Measurements from ENCODE around the gene CDC20.
"Not testable (repeated sequence)": the region's sequence is repeated elsewhere in the genome, so short reads cannot be mapped to it uniquely, and the experiment has no call there.

CDC20 gene

DNA sequence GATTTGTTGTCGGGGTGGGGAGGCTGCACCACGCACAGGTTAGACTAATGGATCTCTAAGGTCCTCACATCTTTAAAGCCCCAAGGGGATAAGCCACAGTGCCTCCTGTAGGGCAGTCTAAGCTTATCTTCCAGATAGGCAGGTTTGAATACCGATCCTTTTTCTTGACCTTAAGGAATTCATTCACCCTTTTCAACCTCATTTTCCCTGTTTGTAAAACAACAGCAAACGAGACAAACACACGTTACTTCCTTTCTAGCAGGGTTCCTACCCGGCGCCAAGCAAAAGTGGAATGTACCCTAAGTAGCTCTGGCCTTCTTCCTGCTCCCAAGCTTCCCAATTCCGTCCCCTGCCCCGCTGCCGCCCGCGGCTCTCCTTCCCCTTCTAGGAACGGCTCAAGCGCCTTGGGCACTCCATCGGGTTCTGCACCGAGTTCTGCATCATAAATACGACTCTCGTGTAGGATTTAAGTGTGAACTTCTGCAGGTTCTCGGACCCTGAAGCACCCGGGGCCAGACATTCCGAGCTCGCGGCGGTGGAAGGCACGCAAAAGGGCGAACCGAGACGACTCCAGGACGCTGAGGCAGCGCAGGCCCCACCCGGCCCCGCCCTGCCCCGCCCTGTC lies 548 bp upstream of the CDC20 start:
- peak; percentile 25 for DNase-seq (ENCODE audit: low read depth)

DNA sequence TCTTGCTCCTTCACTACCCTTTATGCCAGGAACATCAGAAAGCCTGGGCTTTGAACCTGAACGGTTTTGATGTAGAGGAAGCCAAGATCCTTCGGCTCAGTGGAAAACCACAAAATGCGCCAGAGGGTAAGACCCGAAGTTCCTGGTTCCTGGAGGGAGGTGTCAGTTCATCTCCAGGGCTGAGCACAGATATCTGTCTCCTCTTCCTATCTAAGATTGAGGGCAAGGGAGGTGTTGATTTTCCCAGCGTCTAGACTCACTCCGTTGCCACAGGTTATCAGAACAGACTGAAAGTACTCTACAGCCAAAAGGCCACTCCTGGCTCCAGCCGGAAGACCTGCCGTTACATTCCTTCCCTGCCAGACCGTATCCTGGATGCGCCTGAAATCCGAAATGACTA lies 915 bp downstream of the CDC20 start:
- DNase-seq (ENCODE audit: low read depth): no peak

DNA sequence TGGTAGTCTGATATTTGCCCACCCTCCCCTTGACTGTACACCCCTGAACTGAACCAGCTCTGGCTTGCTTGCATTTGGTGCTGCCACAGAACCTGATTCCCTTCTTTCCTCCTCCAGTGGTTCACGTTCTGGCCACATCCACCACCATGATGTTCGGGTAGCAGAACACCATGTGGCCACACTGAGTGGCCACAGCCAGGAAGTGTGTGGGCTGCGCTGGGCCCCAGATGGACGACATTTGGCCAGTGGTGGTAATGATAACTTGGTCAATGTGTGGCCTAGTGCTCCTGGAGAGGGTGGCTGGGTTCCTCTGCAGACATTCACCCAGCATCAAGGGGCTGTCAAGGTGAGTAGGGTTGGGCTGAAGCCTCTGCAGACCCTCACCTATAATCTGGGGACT lies 1.8 kb downstream of the CDC20 start:
- DNase-seq (ENCODE audit: low read depth): no peak

GRCh38 chr1:43363283-43363934 lies 4.6 kb downstream of the CDC20 start:
- no peak for DNase-seq (ENCODE audit: low read depth)

DNA sequence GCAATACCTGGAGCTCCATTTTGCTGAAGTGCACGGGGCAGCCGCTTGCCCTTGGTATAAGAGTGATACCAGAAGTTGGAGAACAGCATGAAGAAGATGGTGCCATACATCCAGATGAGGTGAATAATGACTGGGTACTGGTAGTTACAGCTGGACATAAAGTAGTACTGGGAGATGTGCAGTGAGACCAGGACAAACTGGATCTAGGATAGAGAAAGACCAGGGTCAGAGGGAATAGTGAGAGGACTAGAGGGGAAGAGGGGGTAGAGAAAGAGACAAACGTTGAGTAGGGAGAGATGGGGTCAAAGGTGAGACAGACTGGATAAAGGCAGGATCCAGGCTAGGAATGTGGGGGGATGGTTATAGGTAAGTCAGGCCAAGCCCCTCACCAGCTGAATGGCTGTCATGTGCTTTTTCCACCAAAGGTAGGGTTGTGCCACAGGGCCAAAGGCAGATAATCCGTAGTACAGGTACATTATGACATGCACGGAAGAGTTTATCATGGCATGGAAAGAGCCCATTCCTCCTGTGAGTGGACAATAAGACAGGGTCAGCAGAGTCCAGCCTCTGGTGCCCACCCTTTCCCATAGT lies 5.2 kb downstream of the CDC20 start:
- no peak for DNase-seq (ENCODE audit: low read depth)

GRCh38 chr1:43365678-43366077 lies 6.9 kb downstream of the CDC20 start:
- no peak for DNase-seq (ENCODE audit: low read depth)

- no peak for DNase-seq (ENCODE audit: low read depth)
These were observed 7.4 kb downstream of the CDC20 start for GRCh38 chr1:43366179-43366578.

- DNase-seq (ENCODE audit: low read depth): no peak
These were observed 7.8 kb downstream of the CDC20 start for GRCh38 chr1:43366601-43367025.

DNA sequence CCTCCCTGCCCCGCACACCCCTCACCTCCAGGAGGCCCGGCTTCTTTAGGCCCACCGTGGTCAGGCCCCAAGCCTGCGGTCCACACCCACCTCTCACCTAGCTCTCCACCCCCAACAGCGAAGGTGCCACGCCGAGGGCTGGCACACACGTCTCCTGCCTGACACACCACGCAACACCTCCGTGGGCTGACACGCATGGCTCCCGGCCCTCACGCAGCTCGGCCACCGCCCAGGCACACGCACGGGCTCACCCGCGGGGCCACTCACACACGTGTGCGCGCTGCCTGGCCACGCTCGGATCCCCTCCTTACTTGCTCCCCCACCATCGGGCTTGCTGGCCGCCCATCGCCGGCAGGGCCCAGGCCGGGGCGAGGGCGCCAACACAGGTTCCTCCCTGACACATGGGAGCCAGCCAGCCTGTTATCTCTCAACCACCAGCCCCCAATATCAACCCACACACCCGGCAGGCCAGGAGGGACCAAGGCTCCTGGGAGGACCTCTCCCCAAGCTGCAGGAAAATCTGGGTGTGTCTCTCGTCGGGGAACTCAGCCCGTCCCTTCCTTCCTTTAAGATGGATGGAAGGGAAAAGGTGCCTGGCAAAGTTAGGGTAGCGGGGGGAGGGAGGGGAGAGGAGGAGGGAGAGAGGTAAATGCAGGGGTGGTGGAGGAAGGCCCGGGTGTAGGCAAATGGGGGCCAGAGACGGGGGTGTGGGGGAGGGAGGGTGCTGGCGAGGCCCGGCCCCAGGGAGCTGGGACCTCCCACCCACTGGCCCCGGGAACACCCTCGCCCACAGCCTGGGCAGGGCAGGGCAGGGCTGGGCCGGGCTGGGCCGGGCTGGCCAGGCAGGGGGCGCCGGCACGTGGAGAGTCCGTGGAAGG lies 8.5 kb downstream of the CDC20 start:
- DNase-seq (ENCODE audit: low read depth): no peak

GRCh38 chr1:43367904-43368645 lies 9.3 kb downstream of the CDC20 start, which contains the start of gene ELOVL1:
TSS of gene ELOVL1 (minus strand) at chr1:43368011. CDS start at chr1:43365609, 2,402 bp downstream.
- no peak for DNase-seq (ENCODE audit: low read depth)

DNA sequence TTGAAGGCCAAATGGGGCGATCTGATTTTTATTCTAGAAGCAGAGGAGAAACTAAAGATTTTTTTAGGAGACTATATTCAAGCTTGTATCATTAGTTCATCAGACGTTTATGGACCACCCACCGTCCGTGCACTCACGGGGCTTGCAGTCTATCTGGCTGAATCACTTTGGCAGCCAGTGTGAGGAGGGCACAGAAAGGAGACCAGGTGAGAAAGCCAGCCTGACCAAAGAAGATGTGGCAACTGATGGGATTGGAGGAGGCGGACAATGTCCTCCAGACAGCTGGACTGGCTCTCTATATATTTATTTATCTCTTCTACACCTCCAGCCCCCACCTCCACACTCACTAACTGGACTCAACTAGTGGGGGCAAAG lies 9.9 kb downstream of the CDC20 start:
- DNase-seq (ENCODE audit: low read depth): no peak

DNA sequence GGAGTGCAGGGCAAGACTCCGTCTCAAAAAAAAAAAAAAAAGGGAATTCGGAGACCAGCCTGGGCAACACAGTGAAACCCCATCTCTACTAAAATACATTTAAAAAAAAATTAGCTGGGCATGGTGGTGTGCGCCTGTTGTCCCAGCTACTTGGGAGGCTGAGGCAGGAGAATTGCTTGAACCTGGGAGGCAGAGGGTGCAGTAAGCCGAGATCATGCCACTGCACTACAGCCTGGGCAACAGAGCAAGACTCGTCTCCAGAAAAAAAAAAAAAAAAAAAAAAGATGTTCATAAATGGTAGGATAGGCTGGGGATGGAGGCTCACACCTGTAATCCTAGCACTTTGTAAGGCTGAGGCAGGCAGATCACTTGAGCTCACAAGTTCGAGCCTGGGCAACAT lies 11.0 kb downstream of the CDC20 start:
- DNase-seq (ENCODE audit: low read depth): not testable (repeated sequence)

- no peak for DNase-seq (ENCODE audit: low read depth)
These were observed 11.8 kb downstream of the CDC20 start for GRCh38 chr1:43370564-43370963.

DNA sequence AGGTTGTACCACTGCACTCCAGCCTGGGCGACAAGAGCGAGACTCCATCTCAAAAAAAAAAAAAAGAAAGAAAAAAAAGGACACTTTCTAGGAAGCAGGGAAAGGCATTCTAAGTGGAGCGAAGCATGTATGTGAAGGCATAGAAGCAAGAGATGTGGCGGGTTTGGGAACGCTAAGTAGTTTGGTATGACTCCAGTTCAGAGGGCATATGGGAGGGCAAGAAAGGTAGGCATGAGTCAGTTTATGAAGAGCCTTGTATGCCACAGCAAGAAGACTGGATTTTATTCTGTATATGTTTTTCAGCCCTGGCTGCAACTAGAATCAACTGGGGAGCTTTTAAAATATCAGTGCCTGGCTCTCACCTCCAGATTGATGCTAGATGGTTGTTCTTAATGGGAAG lies 13.4 kb downstream of the CDC20 start:
- DNase-seq (ENCODE audit: low read depth): no peak

DNA sequence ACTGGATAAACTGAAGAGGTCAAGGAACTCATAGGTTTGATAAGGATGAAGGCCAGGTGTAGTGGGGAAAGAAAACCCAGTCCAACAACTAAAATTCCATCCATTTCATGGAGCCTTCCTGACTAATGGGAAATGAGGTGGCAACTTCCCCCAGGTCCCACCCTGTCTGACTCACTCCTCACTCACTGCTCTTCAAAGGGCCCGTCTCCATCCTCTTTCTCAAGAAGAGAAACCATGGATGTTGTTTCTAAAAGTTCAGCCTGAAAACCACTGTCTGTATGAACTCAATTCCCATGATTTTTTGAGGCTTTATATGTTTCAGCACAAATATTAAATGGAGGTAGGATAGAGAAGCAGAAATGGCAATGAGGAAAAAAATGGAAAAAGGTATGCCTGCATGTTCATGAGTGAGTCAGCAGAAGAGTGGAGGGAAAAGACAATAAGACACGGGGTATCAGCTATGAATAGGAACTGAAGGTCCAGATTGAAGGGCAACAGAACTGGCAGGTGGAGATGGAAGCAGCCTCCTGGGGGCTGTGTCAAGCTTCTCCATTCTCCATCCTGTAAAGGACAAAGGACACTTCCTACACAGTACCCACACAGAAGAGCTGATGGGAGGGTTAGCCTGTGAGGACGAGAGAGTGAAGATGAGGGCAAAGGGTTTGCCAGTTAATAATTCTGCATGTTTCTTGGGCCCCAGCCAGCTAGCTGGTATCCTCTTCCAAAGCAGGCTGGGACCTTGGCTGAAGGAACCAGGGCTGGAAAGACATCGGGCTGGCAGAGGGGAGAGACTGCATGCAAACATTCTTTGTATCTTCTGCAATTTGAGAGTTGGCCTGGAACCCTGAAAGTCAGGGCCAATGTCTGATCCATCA lies 14.5 kb downstream of the CDC20 start:
- DNase-seq (ENCODE audit: low read depth): peak; percentile 84

DNA sequence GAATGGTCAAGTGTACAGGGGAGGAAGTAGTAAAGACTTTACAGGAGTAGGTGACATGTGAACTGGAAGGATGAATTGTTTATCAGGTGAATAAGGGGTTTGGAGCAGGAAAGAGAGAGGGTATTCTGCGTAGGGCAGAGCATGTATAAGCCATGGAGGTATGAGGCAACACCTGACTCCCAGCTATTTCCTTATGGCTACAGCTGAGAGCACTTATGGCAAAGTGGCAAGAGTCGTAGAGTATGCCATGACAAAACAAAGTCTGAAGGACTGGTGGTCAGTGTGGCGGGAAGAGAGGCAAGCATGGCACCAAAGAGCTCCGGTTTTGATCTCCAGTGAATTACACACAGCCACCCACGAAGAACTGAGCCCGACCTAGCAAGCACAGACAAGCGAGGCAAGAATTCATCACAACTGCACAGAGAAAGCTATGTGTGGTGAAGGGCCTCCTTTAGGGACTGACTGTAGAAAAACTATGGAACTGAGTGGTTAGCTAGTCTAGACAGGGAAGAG lies 18.0 kb downstream of the CDC20 start:
- no peak for DNase-seq (ENCODE audit: low read depth)

- DNase-seq (ENCODE audit: low read depth): no peak
These were observed 19.1 kb downstream of the CDC20 start for GRCh38 chr1:43377831-43378230.

DNA sequence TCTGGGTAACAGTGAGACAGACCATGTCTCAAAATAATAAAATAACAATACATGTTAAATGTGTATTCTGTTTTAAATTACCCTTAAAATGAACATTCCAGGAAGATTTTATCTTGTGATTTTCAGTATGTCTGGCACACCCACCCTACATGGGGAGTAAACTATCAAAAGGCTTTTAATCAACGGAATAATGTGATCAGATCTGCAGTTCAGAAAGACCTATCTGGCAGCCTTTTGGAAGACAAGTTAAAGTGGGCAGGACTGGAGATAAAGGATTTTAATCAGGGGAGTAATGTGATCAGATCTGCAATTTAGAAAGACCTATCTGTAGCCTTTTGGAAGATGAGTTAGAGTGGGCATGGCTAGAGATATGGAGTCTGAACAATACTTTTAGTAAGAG lies 20.7 kb downstream of the CDC20 start:
- no peak for DNase-seq (ENCODE audit: low read depth)

- no peak for DNase-seq (ENCODE audit: low read depth)
These were observed 22.8 kb downstream of the CDC20 start for GRCh38 chr1:43381612-43382011.

GRCh38 chr1:43382027-43382779 lies 23.4 kb downstream of the CDC20 start:
- DNase-seq (ENCODE audit: low read depth): no peak
